ENCODE results near the gene BTBD7. TPM values are rescaled to one million over a fixed set of nuclear protein-coding genes. Genes with fewer than 3 reads are reported as not detected.

Gene BTBD7
- polyA plus RNA-seq, 4 donors = 33.3 to 55.7 (median 52.4) TPM

DNA sequence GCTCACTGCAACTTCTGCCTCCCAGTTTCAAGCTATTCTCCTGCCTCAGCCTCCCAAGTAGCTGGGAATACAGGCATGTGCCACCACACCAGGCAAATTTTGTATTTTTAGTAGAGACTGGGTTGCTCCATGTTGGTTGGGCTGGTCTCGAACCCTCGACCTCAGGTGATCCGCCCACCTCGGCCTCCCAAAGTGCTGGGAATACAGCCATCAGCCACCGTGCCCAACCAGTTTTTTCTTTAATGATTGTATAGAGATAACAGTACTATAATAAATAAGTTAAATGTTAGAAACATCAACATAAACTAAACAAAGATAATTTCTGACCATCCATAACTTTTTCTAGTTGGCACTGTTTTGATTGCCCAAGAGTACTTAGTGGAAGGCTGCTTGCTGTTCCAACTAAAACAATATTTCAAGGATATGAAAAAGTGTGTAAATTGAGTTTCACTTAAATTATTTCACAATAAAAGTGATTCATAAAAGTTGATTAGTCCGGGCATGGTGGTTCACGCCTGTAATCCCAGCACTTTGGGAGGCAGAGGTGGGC, 131.6 kb downstream of the BTBD7 start:
- DNase-seq (ENCODE audit: low read depth in 4 of 4, low spot score in 3 of 4) = no peak

DNA sequence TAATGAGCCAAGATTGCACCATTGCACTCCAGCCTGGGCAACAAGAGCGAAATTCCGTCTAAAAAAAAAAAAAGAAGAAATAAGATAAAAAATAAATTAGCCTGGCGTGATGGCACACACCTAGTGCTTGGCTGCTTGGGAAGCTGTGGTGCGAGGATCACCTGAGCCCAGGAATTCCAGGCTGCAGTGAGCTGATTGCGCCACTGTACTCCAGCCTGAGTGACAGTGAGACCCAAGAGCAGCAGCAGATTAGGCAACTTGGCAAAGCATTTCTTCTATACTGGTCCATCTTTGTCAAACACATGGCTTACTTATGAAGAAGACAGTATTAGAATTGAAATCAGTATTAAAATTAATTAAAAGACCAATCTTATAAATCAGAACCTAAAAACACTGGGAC, 132.3 kb downstream of the BTBD7 start:
- DNase-seq (ENCODE audit: low read depth in 4 of 4, low spot score in 3 of 4) = no peak

DNA sequence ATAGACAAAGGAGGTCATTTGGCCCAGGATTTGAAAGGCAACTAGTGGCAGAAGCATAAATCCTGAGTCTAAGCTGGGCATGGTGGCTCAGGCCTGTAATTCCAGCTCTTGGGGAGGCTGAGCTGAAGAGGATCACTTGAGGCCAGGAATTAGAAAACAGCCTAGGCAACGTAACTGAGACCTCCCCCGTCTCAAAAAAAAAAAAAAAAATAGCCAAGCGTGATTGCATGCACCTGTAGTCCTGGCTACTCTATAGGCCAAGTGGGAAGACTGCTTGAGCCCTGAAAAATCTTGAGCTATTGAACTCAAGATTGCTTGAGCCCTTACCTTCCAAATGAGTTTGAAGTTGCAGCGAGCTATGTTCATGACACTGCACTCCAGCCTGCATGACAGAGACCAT, 133.8 kb downstream of the BTBD7 start:
- DNase-seq (ENCODE audit: low read depth in 4 of 4, low spot score in 3 of 4) = no peak

DNA sequence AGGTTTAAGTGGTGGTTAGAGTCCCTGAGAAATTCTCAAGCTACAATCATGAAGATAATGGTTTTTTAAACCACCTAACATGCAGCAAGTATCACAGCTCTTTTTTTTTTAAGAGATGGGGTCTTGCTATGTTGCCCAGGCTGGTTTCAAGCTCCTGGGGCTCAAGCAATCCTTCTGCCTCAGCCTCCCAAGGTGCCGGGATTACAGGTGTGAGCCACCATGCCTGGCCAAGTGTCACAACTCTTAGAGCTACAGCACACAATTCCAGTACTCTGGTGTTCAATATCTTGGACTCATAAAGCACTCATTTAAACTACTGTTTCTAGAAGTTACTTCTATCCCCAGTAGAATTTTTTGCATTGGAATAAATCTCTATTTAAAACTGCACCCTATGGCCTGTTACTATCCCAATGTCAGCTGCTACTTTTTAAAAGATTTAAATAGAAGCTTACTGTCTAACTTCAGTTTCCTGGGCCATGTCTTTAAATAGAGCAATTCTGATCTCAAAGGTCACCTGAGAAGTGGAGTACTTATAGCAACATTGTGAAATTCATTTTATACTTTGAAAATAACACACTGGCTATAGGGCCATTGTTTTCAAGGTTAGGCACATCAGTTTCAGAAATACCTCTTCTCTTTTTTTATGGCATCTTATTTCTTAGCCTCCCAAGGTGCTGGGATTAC, 137.4 kb downstream of the BTBD7 start:
- DNase-seq (ENCODE audit: low read depth in 4 of 4, low spot score in 3 of 4) = no peak

Other genes starting within 250 kb of the BTBD7 start
- gene ITPK1, start 217.1 kb downstream of the BTBD7 start, polyA plus RNA-seq (ENCODE audit: insufficient read length in 4 of 4) = 10 to 100 TPM; 16.5 to 33.7 (median 28.0) TPM
- gene MOAP1, start 148.1 kb downstream of the BTBD7 start, polyA plus RNA-seq (ENCODE audit: insufficient read length in 4 of 4) = 10 to 100 TPM; 30.9 to 49.2 (median 38.9) TPM
- gene LYSET, start 147.7 kb downstream of the BTBD7 start, polyA plus RNA-seq (ENCODE audit: insufficient read length in 4 of 4) = 10 to 100 TPM; 25.2 to 44.7 (median 36.6) TPM
- 10 to 100 TPM; 10.3 to 22.0 (median 19.8) TPM for gene GON7, start 126.0 kb downstream of the BTBD7 start, polyA plus RNA-seq (ENCODE audit: insufficient read length in 4 of 4)
- 10 to 100 TPM; 34.6 to 43.9 (median 39.5) TPM for gene UBR7, start 125.8 kb downstream of the BTBD7 start, polyA plus RNA-seq (ENCODE audit: insufficient read length in 4 of 4)
- 1 to 10 TPM in 1 of 4 donors, under 1 TPM in 2, not detected in 1; 0.32 to 1.2 (median 0.46) TPM for gene COX8C, start 14.1 kb upstream of the BTBD7 start, polyA plus RNA-seq (ENCODE audit: insufficient read length in 4 of 4)
- gene UNC79, start 97.9 kb upstream of the BTBD7 start, polyA plus RNA-seq (ENCODE audit: insufficient read length in 4 of 4) = 1 to 10 TPM in 1 of 4 donors, under 1 TPM in 3; 0.38 to 1.1 (median 0.89) TPM

Measured in left renal pelvis (tissue), 4 donors.